ENCODE data around the gene DPP10.

- TF ChIP-seq POLR2AphosphoS5 (IDR thresholded peaks at IDR 0.05; ENCODE audit: low read depth, low read length) (no peak), REST (IDR thresholded peaks at IDR 0.05; ENCODE audit: insufficient read depth in 1 of 2, low read depth in 2 of 2, low read length in 2 of 2) (no peak), TAF1 (IDR thresholded peaks at IDR 0.05; ENCODE audit: borderline replicate concordance, insufficient read depth, low read length) (no peak), SIN3A (IDR thresholded peaks at IDR 0.05; ENCODE audit: borderline replicate concordance, insufficient read depth, low read length) (no peak)
Observed at GRCh38 chr2:115483666-115484065, 1041.2 kb downstream of the DPP10 start.
